GM12872 (cell line): ENCODE data around the gene KLHL5.

Experiments
- CTCF ChIP-seq: IDR thresholded peaks from 3 replicates; pipeline ENCODE4 v1.5.1; 2011; ENCODE audit warnings: low read depth, mild to moderate bottlenecking, low read length, moderate library complexity; ENCODE audit not compliant: insufficient read depth

KLHL5 gene

GRCh38 chr4:39037941-39038340 is 24.1 kb upstream of the KLHL5 start:
- TF ChIP-seq CTCF, result no peak

DNA sequence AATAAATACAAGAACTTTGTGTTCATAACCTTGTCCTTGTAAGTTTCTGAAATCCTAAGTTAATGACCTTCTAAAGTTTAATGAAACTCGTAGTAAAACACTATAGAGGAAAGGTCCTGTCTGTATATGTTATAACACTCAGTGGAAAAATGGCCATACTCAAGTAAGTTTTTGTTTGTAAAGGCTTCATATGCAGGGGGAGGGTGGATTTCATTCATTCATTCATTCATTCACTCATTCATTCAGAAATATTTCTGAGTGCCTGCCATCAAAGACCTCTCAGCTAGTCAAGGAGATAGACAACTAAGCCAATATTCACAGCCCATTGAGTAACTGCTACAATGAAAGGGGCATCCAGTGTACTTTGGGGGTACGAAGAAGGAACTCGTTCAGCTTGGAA is 22.9 kb upstream of the KLHL5 start:
- TF ChIP-seq CTCF, result no peak

GRCh38 chr4:39042366-39042765 is 19.7 kb upstream of the KLHL5 start:
- TF ChIP-seq CTCF, result no peak

GRCh38 chr4:39043058-39043860 is 18.8 kb upstream of the KLHL5 start:
- TF ChIP-seq CTCF, result no peak

GRCh38 chr4:39043861-39044363 is 18.1 kb upstream of the KLHL5 start:
- TF ChIP-seq CTCF, result no peak

GRCh38 chr4:39044364-39044955 is 17.6 kb upstream of the KLHL5 start:
- no peak for TF ChIP-seq CTCF

DNA sequence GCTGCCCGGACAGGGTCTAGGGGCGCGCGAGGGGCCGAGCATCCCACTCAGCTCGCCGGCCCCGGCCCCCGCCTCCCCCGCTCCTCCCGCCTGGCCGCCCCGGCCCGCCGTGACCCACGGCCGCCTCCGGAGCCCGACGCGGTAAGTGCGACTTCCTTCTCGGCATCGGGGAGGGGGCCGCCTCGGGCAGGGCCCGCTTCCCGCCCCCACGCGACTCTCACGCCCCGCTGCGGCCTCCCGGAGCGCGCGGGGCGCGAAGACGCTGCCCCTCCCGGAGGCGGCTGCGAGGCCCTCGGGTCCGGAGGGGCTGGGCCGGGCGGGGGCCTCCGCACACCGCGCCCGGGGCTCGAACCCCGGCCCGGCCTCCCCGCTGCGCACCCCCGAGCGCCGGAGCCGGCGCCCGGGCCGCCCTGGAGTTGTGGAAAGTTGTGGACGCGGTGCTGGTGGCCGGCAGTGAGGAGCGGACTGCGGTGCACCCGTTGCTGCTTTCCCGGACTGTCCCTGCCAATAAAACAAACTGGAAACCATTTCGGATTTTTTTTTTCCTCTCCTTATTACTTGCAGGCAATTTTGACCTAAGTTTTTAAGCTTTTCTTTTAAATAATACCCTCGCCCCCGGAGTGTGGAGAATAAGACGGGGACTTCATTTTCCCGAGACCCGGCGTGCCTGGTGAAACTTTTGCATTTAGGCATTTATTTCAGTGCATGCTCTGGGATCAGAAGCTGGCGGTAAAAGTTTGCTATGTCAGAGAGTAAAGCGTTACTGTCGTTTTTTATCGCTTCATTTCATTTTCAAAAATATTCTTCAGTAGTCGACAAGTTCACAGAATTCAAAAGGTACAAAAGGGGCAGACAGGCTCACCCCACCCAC is 16.8 kb upstream of the KLHL5 start:
- TF ChIP-seq CTCF, result no peak
